HepG2 (cell line): ENCODE measurements around the gene HNRNPL.

Source experiments
- FOXK2 ChIP-seq: fragments of 450-650 bp; IDR thresholded peaks from 2 replicates; pipeline ENCODE4 v1.6.1; 2016
- KDM1A ChIP-seq: IDR thresholded peaks from 2 replicates; pipeline ENCODE4 v1.6.1; 2016; ENCODE audit warnings: missing compliant biosample characterization
- MATR3 ChIP-seq: sonication (generic); formaldehyde crosslinking; IDR thresholded peaks from 2 replicates; pipeline ENCODE4 v1.4.0; 2020; ENCODE audit warnings: missing genetic modification reagents
- THYN1 ChIP-seq: sonication (generic); formaldehyde crosslinking; IDR thresholded peaks from 2 replicates; pipeline ENCODE4 v1.8.1; 2023; ENCODE audit warnings: low read depth, mild to moderate bottlenecking, moderate library complexity, missing genetic modification reagents, borderline replicate concordance
- TF ChIP-seq, protein P1 (sequence below): sonication (generic); formaldehyde crosslinking; IDR thresholded peaks from 2 replicates; pipeline ENCODE4 v1.4.0; 2020; ENCODE audit warnings: missing genetic modification reagents
- TF ChIP-seq, protein P2 (sequence below): sonication (generic); formaldehyde crosslinking; IDR thresholded peaks from 2 replicates; pipeline ENCODE4 v1.5.0; 2020; ENCODE audit warnings: mild to moderate bottlenecking, missing genetic modification reagents, moderate library complexity
- TF ChIP-seq, protein P3 (sequence below): IDR thresholded peaks from 2 replicates; pipeline ENCODE4 v1.6.1; 2012; ENCODE audit warnings: low read length, improper control_type of control experiment
- TF ChIP-seq, protein P4 (sequence below): sonication (generic); formaldehyde crosslinking; IDR thresholded peaks from 2 replicates; pipeline ENCODE4 v1.4.0; 2020; ENCODE audit warnings: missing genetic modification reagents, mild to moderate bottlenecking, borderline replicate concordance
- TF ChIP-seq, protein P5 (sequence below): sonication (generic); formaldehyde crosslinking; IDR thresholded peaks from 2 replicates; pipeline ENCODE4 v1.8.0; 2022; ENCODE audit warnings: mild to moderate bottlenecking, missing genetic modification reagents; ENCODE audit not compliant: insufficient replicate concordance
- TF ChIP-seq, protein P6 (sequence below): IDR thresholded peaks from 2 replicates; pipeline ENCODE4 v1.6.1; 2012; ENCODE audit warnings: low read depth, low read length, improper control_type of control experiment

DNA sequence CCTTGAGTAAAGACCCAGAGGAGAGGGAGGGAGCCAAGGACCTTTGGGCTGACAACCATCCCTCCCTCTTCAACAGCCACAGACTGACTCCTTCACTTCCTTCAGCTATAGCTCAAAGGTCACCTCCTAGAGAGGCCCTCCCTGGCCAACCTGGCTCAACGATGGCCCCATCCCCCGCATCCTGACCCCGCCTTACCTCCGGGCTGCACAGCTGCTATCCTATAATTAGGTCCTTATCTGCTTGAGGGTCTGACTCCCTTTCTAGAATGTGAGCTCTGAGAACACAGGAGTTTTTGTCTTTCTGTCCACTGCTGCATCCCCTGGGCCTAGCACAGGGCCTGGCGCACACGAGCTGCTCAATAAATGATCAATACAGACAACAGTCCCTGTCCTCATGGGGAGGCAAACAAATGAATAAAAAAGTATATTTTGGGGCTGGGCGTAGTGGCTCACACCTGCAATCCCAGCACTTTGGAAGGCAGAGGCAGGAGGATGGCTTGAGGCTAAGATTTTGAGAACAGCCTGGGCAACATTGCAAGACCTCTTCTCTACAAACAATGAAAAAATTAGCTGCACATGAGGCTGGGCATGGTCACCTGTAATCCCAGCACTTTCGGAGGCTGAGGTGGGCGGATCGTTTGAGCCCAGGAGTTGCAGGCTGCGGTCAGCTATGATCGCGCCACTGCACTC, 30.4 kb downstream of the HNRNPL start:
- TF ChIP-seq THYN1 (CRISPR knock-in tag) (no peak), KDM1A (CRISPR knock-in tag) (no peak), MATR3 (CRISPR knock-in tag) (no peak), FOXK2 (no peak)
- TF ChIP-seq, protein P1, sequence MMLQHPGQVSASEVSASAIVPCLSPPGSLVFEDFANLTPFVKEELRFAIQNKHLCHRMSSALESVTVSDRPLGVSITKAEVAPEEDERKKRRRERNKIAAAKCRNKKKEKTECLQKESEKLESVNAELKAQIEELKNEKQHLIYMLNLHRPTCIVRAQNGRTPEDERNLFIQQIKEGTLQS: no peak
- TF ChIP-seq, protein P2, sequence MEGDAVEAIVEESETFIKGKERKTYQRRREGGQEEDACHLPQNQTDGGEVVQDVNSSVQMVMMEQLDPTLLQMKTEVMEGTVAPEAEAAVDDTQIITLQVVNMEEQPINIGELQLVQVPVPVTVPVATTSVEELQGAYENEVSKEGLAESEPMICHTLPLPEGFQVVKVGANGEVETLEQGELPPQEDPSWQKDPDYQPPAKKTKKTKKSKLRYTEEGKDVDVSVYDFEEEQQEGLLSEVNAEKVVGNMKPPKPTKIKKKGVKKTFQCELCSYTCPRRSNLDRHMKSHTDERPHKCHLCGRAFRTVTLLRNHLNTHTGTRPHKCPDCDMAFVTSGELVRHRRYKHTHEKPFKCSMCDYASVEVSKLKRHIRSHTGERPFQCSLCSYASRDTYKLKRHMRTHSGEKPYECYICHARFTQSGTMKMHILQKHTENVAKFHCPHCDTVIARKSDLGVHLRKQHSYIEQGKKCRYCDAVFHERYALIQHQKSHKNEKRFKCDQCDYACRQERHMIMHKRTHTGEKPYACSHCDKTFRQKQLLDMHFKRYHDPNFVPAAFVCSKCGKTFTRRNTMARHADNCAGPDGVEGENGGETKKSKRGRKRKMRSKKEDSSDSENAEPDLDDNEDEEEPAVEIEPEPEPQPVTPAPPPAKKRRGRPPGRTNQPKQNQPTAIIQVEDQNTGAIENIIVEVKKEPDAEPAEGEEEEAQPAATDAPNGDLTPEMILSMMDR (CRISPR knock-in tag): no peak
- TF ChIP-seq, protein P3, sequence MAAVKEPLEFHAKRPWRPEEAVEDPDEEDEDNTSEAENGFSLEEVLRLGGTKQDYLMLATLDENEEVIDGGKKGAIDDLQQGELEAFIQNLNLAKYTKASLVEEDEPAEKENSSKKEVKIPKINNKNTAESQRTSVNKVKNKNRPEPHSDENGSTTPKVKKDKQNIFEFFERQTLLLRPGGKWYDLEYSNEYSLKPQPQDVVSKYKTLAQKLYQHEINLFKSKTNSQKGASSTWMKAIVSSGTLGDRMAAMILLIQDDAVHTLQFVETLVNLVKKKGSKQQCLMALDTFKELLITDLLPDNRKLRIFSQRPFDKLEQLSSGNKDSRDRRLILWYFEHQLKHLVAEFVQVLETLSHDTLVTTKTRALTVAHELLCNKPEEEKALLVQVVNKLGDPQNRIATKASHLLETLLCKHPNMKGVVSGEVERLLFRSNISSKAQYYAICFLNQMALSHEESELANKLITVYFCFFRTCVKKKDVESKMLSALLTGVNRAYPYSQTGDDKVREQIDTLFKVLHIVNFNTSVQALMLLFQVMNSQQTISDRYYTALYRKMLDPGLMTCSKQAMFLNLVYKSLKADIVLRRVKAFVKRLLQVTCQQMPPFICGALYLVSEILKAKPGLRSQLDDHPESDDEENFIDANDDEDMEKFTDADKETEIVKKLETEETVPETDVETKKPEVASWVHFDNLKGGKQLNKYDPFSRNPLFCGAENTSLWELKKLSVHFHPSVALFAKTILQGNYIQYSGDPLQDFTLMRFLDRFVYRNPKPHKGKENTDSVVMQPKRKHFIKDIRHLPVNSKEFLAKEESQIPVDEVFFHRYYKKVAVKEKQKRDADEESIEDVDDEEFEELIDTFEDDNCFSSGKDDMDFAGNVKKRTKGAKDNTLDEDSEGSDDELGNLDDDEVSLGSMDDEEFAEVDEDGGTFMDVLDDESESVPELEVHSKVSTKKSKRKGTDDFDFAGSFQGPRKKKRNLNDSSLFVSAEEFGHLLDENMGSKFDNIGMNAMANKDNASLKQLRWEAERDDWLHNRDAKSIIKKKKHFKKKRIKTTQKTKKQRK: no peak
- TF ChIP-seq, protein P4, sequence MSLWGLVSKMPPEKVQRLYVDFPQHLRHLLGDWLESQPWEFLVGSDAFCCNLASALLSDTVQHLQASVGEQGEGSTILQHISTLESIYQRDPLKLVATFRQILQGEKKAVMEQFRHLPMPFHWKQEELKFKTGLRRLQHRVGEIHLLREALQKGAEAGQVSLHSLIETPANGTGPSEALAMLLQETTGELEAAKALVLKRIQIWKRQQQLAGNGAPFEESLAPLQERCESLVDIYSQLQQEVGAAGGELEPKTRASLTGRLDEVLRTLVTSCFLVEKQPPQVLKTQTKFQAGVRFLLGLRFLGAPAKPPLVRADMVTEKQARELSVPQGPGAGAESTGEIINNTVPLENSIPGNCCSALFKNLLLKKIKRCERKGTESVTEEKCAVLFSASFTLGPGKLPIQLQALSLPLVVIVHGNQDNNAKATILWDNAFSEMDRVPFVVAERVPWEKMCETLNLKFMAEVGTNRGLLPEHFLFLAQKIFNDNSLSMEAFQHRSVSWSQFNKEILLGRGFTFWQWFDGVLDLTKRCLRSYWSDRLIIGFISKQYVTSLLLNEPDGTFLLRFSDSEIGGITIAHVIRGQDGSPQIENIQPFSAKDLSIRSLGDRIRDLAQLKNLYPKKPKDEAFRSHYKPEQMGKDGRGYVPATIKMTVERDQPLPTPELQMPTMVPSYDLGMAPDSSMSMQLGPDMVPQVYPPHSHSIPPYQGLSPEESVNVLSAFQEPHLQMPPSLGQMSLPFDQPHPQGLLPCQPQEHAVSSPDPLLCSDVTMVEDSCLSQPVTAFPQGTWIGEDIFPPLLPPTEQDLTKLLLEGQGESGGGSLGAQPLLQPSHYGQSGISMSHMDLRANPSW: no peak
- TF ChIP-seq, protein P5, sequence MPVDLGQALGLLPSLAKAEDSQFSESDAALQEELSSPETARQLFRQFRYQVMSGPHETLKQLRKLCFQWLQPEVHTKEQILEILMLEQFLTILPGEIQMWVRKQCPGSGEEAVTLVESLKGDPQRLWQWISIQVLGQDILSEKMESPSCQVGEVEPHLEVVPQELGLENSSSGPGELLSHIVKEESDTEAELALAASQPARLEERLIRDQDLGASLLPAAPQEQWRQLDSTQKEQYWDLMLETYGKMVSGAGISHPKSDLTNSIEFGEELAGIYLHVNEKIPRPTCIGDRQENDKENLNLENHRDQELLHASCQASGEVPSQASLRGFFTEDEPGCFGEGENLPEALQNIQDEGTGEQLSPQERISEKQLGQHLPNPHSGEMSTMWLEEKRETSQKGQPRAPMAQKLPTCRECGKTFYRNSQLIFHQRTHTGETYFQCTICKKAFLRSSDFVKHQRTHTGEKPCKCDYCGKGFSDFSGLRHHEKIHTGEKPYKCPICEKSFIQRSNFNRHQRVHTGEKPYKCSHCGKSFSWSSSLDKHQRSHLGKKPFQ (CRISPR knock-in tag): no peak
- TF ChIP-seq, protein P6, sequence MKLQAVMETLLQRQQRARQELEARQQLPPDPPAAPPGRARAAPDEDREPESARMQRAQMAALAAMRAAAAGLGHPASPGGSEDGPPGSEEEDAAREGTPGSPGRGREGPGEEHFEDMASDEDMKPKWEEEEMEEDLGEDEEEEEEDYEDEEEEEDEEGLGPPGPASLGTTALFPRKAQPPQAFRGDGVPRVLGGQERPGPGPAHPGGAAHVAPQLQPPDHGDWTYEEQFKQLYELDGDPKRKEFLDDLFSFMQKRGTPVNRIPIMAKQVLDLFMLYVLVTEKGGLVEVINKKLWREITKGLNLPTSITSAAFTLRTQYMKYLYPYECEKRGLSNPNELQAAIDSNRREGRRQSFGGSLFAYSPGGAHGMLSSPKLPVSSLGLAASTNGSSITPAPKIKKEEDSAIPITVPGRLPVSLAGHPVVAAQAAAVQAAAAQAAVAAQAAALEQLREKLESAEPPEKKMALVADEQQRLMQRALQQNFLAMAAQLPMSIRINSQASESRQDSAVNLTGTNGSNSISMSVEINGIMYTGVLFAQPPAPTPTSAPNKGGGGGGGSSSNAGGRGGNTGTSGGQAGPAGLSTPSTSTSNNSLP: no peak
